Measurements from ENCODE around the gene MAN2A2. TPM values are rescaled to one million over a fixed set of nuclear protein-coding genes. Genes with fewer than 3 reads are reported as not detected.
A peak's percentile ranks its signal among the peaks of the same experiment; 100 is the strongest.

Gene MAN2A2
- total and polyA plus RNA-seq, 9 of the 15 experiments (the other 6 are each of a cell fraction or from before 2014, with no cell fraction given): 7.3 to 151 (median 43.4) TPM

DNA sequence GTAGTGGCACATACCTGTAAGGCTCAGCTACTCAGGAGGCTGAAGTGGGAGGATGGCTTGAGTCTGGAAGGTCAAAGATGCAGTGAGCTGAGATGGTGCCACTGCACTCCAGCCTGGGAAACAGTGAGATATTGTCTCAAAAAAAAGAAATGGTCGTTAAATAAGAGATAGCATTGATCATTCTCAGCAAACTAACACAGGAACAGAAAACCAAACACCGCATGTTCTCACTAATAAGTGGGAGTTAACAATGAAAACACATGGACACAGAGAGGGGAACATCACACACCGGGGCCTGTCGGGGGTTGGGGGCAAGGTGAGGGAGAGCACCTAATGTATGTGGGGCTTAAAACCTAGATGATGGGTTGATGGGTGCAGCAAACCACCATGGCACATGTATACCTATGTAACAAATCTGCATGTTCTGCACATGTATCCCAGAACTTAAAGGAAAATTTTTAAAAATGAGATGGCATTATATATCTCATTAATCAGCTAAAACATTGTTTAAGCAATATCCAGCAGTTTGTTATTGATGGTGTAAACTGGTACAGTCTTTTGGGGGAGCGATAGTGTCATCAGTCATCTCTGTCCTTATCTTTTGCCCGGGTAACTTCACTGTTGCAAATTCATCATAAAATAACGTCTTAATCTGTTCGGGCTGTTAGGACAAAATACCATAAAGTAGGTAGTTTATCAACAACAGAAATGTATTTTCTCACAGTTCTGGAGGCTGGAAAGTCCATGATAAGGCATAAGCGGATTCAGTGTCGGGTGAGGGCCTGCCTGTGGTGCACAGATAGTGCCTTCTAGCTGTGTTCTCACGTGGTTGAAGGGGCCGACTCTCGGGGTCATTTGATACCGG lies 1.7 kb upstream of the MAN2A2 start (continued):
- TF ChIP-seq, protein P1, sequence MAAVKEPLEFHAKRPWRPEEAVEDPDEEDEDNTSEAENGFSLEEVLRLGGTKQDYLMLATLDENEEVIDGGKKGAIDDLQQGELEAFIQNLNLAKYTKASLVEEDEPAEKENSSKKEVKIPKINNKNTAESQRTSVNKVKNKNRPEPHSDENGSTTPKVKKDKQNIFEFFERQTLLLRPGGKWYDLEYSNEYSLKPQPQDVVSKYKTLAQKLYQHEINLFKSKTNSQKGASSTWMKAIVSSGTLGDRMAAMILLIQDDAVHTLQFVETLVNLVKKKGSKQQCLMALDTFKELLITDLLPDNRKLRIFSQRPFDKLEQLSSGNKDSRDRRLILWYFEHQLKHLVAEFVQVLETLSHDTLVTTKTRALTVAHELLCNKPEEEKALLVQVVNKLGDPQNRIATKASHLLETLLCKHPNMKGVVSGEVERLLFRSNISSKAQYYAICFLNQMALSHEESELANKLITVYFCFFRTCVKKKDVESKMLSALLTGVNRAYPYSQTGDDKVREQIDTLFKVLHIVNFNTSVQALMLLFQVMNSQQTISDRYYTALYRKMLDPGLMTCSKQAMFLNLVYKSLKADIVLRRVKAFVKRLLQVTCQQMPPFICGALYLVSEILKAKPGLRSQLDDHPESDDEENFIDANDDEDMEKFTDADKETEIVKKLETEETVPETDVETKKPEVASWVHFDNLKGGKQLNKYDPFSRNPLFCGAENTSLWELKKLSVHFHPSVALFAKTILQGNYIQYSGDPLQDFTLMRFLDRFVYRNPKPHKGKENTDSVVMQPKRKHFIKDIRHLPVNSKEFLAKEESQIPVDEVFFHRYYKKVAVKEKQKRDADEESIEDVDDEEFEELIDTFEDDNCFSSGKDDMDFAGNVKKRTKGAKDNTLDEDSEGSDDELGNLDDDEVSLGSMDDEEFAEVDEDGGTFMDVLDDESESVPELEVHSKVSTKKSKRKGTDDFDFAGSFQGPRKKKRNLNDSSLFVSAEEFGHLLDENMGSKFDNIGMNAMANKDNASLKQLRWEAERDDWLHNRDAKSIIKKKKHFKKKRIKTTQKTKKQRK (IDR thresholded peaks at IDR 0.05; ENCODE audit: borderline replicate concordance, low read depth, low read length): no peak
- TF ChIP-seq RNF2 (IDR thresholded peaks at IDR 0.05): peak; percentile 96
- no peak for TF ChIP-seq ASH1L (IDR thresholded peaks at IDR 0.05; ENCODE audit: borderline replicate concordance, low read depth, partially characterized antibody)
- TF ChIP-seq, protein P2, sequence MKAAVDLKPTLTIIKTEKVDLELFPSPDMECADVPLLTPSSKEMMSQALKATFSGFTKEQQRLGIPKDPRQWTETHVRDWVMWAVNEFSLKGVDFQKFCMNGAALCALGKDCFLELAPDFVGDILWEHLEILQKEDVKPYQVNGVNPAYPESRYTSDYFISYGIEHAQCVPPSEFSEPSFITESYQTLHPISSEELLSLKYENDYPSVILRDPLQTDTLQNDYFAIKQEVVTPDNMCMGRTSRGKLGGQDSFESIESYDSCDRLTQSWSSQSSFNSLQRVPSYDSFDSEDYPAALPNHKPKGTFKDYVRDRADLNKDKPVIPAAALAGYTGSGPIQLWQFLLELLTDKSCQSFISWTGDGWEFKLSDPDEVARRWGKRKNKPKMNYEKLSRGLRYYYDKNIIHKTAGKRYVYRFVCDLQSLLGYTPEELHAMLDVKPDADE (conservative IDR thresholded peaks at IDR 0.05; ENCODE audit: control insufficient read depth, low read depth, low read length): peak; percentile 73; the same call in 1 of the 2 replicates
- no peak for TF ChIP-seq RFX7 (CRISPR knock-in tag; IDR thresholded peaks at IDR 0.05)
- TF ChIP-seq, protein P3, sequence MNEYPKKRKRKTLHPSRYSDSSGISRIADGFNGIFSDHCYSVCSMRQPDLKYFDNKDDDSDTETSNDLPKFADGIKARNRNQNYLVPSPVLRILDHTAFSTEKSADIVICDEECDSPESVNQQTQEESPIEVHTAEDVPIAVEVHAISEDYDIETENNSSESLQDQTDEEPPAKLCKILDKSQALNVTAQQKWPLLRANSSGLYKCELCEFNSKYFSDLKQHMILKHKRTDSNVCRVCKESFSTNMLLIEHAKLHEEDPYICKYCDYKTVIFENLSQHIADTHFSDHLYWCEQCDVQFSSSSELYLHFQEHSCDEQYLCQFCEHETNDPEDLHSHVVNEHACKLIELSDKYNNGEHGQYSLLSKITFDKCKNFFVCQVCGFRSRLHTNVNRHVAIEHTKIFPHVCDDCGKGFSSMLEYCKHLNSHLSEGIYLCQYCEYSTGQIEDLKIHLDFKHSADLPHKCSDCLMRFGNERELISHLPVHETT (CRISPR knock-in tag; conservative IDR thresholded peaks at IDR 0.05 in 1 of 2, IDR thresholded peaks at IDR 0.05 in 1 of 2): peak in 1 of 2 experiments; percentile 93; a peak in 2 of 4 replicates
- TF ChIP-seq TCF7 (IDR thresholded peaks at IDR 0.05; ENCODE audit: borderline replicate concordance): peak; percentile 87; the same call in 1 of the 2 replicates
- peak; percentile 82 for TF ChIP-seq RAD51 (IDR thresholded peaks at IDR 0.05; ENCODE audit: borderline replicate concordance, low read depth)
- peak; percentile 89 for TF ChIP-seq CREM (IDR thresholded peaks at IDR 0.05; ENCODE audit: low read depth)
- TF ChIP-seq NEUROD1 (IDR thresholded peaks at IDR 0.05; ENCODE audit: borderline replicate concordance, low read depth, low read length, partially characterized antibody): peak; percentile 90
- TF ChIP-seq, protein P4, sequence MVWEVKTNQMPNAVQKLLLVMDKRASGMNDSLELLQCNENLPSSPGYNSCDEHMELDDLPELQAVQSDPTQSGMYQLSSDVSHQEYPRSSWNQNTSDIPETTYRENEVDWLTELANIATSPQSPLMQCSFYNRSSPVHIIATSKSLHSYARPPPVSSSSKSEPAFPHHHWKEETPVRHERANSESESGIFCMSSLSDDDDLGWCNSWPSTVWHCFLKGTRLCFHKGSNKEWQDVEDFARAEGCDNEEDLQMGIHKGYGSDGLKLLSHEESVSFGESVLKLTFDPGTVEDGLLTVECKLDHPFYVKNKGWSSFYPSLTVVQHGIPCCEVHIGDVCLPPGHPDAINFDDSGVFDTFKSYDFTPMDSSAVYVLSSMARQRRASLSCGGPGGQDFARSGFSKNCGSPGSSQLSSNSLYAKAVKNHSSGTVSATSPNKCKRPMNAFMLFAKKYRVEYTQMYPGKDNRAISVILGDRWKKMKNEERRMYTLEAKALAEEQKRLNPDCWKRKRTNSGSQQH (CRISPR knock-in tag; IDR thresholded peaks at IDR 0.05): peak; percentile 89
- TF ChIP-seq, protein P5, sequence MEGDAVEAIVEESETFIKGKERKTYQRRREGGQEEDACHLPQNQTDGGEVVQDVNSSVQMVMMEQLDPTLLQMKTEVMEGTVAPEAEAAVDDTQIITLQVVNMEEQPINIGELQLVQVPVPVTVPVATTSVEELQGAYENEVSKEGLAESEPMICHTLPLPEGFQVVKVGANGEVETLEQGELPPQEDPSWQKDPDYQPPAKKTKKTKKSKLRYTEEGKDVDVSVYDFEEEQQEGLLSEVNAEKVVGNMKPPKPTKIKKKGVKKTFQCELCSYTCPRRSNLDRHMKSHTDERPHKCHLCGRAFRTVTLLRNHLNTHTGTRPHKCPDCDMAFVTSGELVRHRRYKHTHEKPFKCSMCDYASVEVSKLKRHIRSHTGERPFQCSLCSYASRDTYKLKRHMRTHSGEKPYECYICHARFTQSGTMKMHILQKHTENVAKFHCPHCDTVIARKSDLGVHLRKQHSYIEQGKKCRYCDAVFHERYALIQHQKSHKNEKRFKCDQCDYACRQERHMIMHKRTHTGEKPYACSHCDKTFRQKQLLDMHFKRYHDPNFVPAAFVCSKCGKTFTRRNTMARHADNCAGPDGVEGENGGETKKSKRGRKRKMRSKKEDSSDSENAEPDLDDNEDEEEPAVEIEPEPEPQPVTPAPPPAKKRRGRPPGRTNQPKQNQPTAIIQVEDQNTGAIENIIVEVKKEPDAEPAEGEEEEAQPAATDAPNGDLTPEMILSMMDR (IDR thresholded peaks at IDR 0.05 in 2 of 3, conservative IDR thresholded peaks at IDR 0.05 in 1 of 3; ENCODE audit: insufficient read depth in 2 of 3, low read depth in 1 of 3, low read length in 3 of 3): no peak
